GM18499 (cell line): ENCODE measurements around the gene PFKFB3.
"Not testable (repeated sequence)": the region's sequence is repeated elsewhere in the genome, so short reads cannot be mapped to it uniquely, and the experiment has no call there.

Experiments
- ATAC-seq: cut with Tn5 transposase; IDR thresholded peaks from one replicate; pipeline ENCODE4 v1.9.1; 2021; ENCODE audit warnings: moderate number of reproducible peaks; ENCODE audit not compliant: insufficient read depth, unreplicated experiment

Gene PFKFB3

GRCh38 chr10:6202684-6203330 lies at the start of gene PFKFB3:
PFKFB3 (plus strand) TSS chr10:6202932; CDS start chr10:6203261, 329 bp downstream.
- peak; percentile 42 for ATAC-seq

GRCh38 chr10:6153845-6154244 lies 48.9 kb upstream of the PFKFB3 start:
- no peak for ATAC-seq

GRCh38 chr10:6154566-6154965 lies 48.2 kb upstream of the PFKFB3 start:
- no peak for ATAC-seq

GRCh38 chr10:6158276-6158675 lies 44.5 kb upstream of the PFKFB3 start:
- ATAC-seq = no peak

GRCh38 chr10:6161921-6162320 lies 40.8 kb upstream of the PFKFB3 start:
- no peak for ATAC-seq

- no peak for ATAC-seq
Observed at GRCh38 chr10:6162589-6163356, 40.0 kb upstream of the PFKFB3 start.

- ATAC-seq = peak; percentile 52
Observed at GRCh38 chr10:6163364-6164270, 39.1 kb upstream of the PFKFB3 start.

- ATAC-seq = no peak
Observed at GRCh38 chr10:6164271-6165095, 38.2 kb upstream of the PFKFB3 start.

- no peak for ATAC-seq
Observed at GRCh38 chr10:6165221-6165725, 37.5 kb upstream of the PFKFB3 start.

- ATAC-seq = not testable (repeated sequence)
Observed at GRCh38 chr10:6165933-6166332, 36.8 kb upstream of the PFKFB3 start.

- ATAC-seq = no peak
Observed at GRCh38 chr10:6167456-6167855, 35.3 kb upstream of the PFKFB3 start.

GRCh38 chr10:6168084-6168483 lies 34.6 kb upstream of the PFKFB3 start:
- no peak for ATAC-seq

GRCh38 chr10:6170638-6171037 lies 32.1 kb upstream of the PFKFB3 start:
- no peak for ATAC-seq

GRCh38 chr10:6171881-6172695 lies 30.6 kb upstream of the PFKFB3 start:
- ATAC-seq = no peak

- ATAC-seq = no peak
Observed at GRCh38 chr10:6173203-6173602, 29.5 kb upstream of the PFKFB3 start.

- ATAC-seq = no peak
Observed at GRCh38 chr10:6174201-6174874, 28.4 kb upstream of the PFKFB3 start.

GRCh38 chr10:6175329-6176055 lies 27.2 kb upstream of the PFKFB3 start:
- no peak for ATAC-seq
